Activated CD4-positive, alpha-beta T cell treated with anti-CD3 and anti-CD28 coated beads, Interleukin-10, Interleukin-2, amounts not matched to agents 100 ng/mL and 50 ng/mL, durations not matched to agents 16 hours and 8 hours (primary cell): ENCODE measurements around the gene ATAD1.

Experiments used
- DNase-seq: peaks from one replicate; pipeline ENCODE4 v3.0.0-alpha.2; 2020

The ATAD1 gene

DNA sequence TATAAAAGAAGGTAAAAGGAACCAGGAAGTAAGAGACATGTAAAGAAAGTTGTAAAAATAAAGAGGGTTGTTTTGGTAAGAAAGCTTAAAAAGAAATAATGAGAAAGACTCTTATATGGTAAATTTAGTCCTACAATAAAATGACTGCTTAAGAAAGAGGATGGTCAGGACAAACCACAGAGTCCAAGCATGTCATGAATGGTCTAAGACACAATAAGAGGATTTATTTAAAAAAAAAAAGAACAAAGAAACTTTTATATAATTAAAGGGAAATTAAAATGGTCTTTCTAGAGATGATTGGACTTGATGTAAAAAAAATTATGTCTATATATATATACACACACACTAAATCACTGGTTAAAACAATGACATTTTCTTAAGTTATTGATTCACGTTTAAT is 18.2 kb downstream of the ATAD1 start:
- no peak for DNase-seq

- DNase-seq, result no peak
Observed at GRCh38 chr10:87798082-87798481, 19.9 kb downstream of the ATAD1 start.

- no peak for DNase-seq
Observed at GRCh38 chr10:87794285-87794684, 23.7 kb downstream of the ATAD1 start.

DNA sequence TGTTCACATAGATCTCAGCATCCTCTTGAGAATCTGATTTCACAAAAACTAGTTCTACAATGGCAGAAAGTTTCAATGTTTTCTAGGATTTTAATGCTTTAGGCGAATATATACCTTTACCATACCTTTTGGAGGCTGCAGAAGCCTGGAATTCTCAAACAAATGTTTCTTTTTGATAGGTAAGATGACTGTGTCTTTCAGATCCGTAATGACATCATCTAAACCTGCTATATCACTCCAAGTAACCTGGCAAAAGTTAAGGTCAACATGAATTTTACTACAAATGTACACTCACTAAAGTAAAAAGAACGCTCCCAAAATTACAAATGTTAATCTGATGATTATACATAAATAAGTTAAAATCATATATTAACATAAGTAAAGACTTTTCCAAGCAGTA is 27.8 kb downstream of the ATAD1 start:
- DNase-seq, result no peak

DNA sequence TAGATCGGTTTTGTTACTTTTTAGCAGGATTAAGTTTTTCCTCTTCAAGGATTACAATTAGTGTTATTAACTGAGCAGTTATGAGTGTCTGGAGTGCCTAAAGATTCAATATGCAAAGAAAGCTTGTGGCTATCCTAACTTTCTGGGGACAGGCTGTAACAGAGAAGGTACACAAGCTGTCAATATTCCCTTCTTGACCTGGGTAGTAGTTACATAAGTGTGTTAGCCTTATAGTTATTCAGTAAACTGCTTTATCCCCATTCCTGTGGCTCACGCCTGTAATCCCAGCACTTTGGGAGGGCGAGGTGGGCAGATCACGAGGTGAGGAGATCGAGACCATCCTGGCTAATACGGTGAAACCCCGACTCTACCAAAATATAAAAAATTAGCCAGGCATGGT is 31.6 kb downstream of the ATAD1 start:
- no peak for DNase-seq

GRCh38 chr10:87782721-87783120 is 35.3 kb downstream of the ATAD1 start:
- DNase-seq, result no peak

GRCh38 chr10:87781545-87781944 is 36.5 kb downstream of the ATAD1 start:
- no peak for DNase-seq

GRCh38 chr10:87776328-87776727 is 41.7 kb downstream of the ATAD1 start:
- no peak for DNase-seq

- no peak for DNase-seq
Observed at GRCh38 chr10:87775766-87776165, 42.3 kb downstream of the ATAD1 start.

- DNase-seq, result peak; percentile 28
Observed at GRCh38 chr10:87771871-87772500, 46.0 kb downstream of the ATAD1 start.

GRCh38 chr10:87767253-87767652 is 50.8 kb downstream of the ATAD1 start:
- DNase-seq, result no peak

DNA sequence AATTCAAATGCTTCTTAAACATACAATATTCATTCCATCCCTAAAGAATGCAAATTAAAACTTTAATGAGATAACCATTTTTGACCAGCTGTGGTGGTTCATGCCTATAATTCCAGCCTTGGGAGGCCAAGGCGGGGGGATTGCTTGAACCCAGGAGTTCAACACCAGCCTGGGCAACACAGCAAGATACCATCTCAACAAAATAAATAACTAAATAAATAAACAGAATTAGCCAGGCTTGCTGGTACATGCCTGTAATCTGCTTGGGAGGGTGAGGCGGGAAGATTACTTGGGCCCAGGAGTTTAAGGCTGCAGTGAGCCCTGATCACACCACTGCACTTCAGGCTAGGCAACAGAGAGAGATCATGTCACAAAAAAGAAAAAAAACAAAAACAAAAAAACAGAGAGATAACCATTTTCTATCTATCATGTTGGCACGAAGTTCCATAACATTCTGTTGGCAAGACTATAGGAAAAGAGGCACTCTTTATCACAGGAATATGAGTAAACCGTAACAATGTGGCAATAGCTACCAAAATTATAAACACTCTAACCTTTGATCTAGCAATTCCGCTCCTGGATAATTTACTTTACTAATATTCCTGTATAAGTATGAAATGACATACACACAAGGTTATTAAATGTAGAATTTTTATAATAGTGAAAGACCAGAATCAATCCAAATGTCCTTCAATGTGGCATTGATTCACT is 52.2 kb downstream of the ATAD1 start:
- DNase-seq, result no peak

- no peak for DNase-seq
Observed at GRCh38 chr10:87764072-87764934, 53.7 kb downstream of the ATAD1 start.

GRCh38 chr10:87763086-87763861 is 54.8 kb downstream of the ATAD1 start:
- no peak for DNase-seq

- peak; percentile 83 for DNase-seq
Observed at GRCh38 chr10:87761892-87762291, 56.1 kb downstream of the ATAD1 start.

DNA sequence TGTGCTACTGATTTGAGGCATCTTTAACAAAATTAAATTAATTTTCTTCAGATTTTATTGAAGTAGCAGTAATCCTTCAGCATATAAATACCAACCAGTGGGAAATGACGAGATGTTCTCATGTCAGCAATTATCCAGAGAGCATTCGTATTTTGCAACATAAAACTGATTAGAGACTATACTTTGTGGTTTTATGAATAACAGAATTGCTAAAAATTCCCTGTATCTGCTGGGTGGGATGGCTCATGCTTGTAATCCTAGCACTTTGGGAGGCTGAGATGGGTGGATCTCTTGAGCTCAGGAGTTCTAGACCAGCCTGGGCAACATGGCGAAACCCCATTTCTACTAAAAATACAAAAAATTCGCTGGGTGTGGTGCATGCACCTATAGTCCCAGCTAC is 56.9 kb downstream of the ATAD1 start:
- DNase-seq, result no peak

GRCh38 chr10:87760195-87760905 is 57.7 kb downstream of the ATAD1 start:
- no peak for DNase-seq

DNA sequence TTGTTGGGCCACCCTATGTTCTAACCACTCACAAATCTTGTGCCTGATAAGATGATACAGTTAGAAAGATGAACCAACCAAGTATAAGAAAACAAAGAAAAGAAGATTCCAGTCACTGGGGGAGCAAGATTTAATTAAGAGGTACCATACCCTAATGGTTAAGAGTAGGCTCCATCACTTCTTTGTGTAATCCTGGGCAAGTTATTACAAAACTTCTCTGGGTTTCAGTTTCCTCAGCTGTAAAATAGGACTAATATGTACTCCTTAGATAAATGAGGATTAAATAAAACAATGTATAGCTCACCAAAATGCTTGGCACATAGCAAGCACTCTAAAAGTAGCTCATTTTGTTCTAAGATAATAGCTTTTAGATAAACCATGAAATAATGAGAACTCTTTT is 58.5 kb downstream of the ATAD1 start:
- DNase-seq, result no peak

DNA sequence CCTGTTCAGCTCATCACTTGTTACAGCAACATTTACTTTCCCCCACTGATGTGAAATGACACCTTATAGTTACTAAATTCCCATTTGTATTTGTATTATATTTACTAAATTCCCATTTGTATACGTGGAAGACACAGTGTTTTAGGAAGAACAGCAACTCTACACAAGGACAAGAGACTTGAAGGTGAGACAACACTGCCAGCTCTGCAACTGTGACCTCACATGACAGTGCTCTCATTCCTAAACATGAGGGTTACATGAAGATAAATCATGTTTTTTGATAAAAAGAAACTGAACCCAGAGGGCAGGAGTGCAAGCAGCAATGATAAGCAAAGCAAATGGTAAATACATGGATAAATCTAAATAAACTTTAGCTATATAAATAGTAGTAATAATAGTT is 60.3 kb downstream of the ATAD1 start:
- DNase-seq, result no peak

DNA sequence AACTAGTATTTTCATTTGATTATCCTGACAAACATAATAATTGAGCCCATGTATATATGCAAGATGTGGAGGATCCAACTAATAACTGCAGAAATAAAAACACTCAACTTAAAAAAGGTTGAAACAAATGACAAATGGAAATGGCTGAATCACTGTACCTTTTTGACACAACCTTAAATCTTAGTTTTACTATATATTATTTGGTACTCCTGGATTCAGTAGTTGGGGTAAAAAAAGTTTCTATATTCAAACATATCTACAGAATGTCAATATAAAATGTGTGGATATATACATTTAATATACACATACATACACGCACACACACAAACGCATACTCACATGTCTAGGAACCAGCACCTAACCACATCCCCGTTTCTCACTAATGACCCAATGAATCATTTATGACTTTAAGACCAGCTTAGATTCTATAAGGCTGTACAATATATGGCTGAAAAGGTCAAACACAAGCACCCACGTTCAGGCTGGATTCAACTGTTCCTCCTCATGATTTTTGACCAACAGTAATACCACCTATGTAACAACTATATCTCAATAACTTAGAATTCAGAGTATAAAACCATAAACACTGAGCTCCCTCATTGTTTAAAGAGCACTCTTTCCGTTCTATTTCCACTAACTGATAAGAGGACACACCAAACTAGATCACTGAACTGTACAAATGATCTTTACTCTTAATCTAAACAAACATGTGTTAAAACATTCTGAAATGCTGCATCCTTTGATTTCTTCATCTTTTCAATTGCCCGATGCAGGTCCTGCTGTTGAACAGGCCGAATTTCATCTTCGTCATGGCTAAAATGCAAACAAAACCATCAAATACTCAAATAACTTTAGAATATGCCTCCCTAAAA is 63.8 kb downstream of the ATAD1 start:
- DNase-seq, result no peak

DNA sequence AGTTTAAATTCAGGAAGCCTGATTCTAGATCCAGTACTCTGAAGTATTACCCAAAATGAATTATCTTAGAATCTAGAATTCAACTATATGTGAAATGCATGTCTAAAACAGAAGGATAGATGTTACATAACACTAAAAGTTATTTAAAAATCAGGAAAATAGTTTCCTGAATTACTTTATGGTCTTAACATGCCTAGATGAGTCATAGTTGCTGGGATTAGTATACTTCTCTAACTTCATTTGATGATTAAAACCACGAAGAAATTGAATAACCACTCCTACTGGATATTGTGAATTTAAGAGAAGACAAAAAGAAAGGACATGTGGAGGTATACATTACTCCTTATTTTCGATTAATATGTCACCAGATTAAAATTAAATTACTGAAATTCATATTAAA is 65.5 kb downstream of the ATAD1 start:
- no peak for DNase-seq
